Right cardiac atrium (tissue), 5 donors: ENCODE measurements around the gene AMY1C. TPM values are rescaled to one million over a fixed set of nuclear protein-coding genes. Genes with fewer than 3 reads are reported as not detected.

Experiments used
- ATAC-seq, 2 donors: fragments of 200-7000 bp; cut with Tn5 transposase; one replicate each; pipeline versions ENCODE4 v1.8.0 to v1.9.1; 2020; ENCODE audit warnings: moderate library complexity in 2 of 2, mild to moderate bottlenecking in 1 of 2
- DNase-seq, 3 donors: peaks; one replicate each; pipeline ENCODE4 v3.0.0-alpha.2; 2020
- H3K27ac ChIP-seq: one replicate; pipeline ENCODE4 v1.5.1; 2013; ENCODE audit warnings: mild to moderate bottlenecking, low read length, control low read depth, moderate library complexity
- H3K27me3 ChIP-seq: one replicate; pipeline ENCODE4 v1.6.1; 2013; ENCODE audit not compliant: control insufficient read depth, insufficient read depth
- H3K4me1 ChIP-seq: one replicate; pipeline ENCODE4 v1.6.1; 2013; ENCODE audit warnings: low read length; ENCODE audit not compliant: control insufficient read depth, insufficient read depth
- H3K4me3 ChIP-seq: one replicate; pipeline ENCODE4 v1.5.1; 2013; ENCODE audit warnings: low read length, control low read depth
- H3K9me3 ChIP-seq: one replicate; pipeline ENCODE4 v1.6.1; 2013; ENCODE audit warnings: low read length; ENCODE audit not compliant: control insufficient read depth
- WGBS: extraction: QIAGEN DNeasy Blood & Tissue Kit; methylation state at CpG from one replicate; pipeline ENCODE4 v1.1.7; 2013; 5-methylcytosine and 5-hydroxymethylcytosine counted together
- intact Hi-C, 4 donors: fragments of 100-400 bp; cut with DNase I; formaldehyde crosslinking; loops; one replicate each; pipeline versions ENCODE4 v1.11.0 to v1.14.0; 2022 to 2023
- polyA plus RNA-seq: library from polyadenylated mRNA; stranded (reverse); fragments of 200-250 nt; gene quantifications from one replicate; pipeline ENCODE4 v1.2.3, GENCODE V29; 2013
- total RNA-seq, 4 donors: library from RNA; stranded (reverse); fragmentation: NEBNext Ultra II Directional; extraction: Animal tissue kit (Norgen Biotek cat#: 25700); gene quantifications; one replicate each; pipeline ENCODE4 v1.2.1, GENCODE V29; 2021
- donor health status: healthy with polysubstance abuse.
- donor health status: DM: no; HTN: yes; CAD: no.
- donor health status: DM: no; HTN: no; CAD: no.
- donor health status: DM: no; HTN: yes; CAD: no; lungs with severe emphysema.
- donor health status: DM: yes; HTN: yes; CAD: no.

The AMY1C gene
- total and polyA plus RNA-seq, 5 donors, result not detected

- intact Hi-C loops, result no loop called here
- ATAC-seq, result no peak
Measured at GRCh38 chr1:103761896-103762295, 12.2 kb downstream of the AMY1C start.

GRCh38 chr1:103779932-103780331, 30.2 kb downstream of the AMY1C start:
- no peaks in the 10 kb centered on the region for H3K9me3 ChIP-seq
- intact Hi-C loops, result no loop called here
- H3K4me1 ChIP-seq, result no peaks in the 10 kb centered on the region
- DNase-seq (no peak), ATAC-seq (no peak)
- no peak overlapping the region for H3K27ac ChIP-seq
- no peaks in the 10 kb centered on the region for H3K27me3 ChIP-seq
- H3K4me3 ChIP-seq, result no peak overlapping the region

More at GRCh38 chr1:103761896-103762295, 12.2 kb downstream of the AMY1C start:
- DNase-seq, result no peak
- Histone ChIP-seq H3K9me3 (no peaks in the 10 kb centered on the region), H3K4me3 (no peak overlapping the region), H3K4me1 (no peaks in the 10 kb centered on the region), H3K27ac (no peak overlapping the region), H3K27me3 (no peaks in the 10 kb centered on the region)

DNA sequence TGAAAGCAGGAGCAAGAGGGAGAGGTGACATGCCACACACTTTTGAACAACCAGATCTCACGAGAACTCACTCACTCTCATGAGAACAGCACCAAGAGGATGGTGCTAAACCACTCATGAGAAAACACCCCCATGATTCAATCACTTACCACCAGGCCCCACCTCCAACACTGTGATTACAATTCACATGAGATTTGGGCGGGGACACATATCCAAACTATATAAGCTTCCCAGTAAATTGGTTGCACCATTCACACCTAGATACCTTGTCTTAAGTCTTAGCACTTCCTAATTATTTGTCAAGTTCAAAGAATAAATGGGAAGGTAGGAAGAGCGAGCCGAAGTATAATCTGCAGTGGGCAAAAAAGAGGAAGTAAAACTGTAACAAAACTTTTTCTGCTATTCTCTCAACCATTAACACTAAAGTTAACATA, 34.3 kb downstream of the AMY1C start:
- Histone ChIP-seq H3K4me1 (no peaks in the 10 kb centered on the region), H3K9me3 (no peaks in the 10 kb centered on the region), H3K4me3 (no peak overlapping the region), H3K27me3 (no peaks in the 10 kb centered on the region), H3K27ac (no peak overlapping the region)
- intact Hi-C loops, result no loop called here
- ATAC-seq, result no peak
- WGBS, result 50% methylated on average over 4 of the region's 4 CpGs
- no peak for DNase-seq

DNA sequence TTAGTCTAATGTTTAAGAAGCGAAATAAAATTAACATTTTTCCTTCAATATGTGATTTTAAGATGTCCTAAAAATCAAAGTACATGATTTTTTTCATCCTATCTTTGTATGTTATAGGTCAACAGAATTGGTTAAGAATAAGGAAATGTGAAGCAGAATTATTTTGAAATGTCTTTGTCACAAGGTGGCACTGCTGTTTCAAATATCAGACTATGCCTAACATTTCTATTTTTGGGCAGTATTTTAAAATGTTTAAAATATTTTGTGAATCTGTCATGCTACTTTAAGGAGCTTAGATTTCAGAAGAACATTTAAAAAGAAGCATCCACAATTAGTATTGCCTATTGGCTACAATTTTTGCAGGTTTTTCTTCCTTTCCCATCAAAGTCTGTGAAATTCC, 38.7 kb downstream of the AMY1C start:
- WGBS, result 14% methylated on average over 1 of the region's 1 CpG
- H3K27me3 ChIP-seq, result no peaks in the 10 kb centered on the region
- no peak overlapping the region for H3K4me3 ChIP-seq
- DNase-seq (no peak), ATAC-seq (no peak)
- H3K9me3 ChIP-seq, result no peaks in the 10 kb centered on the region
- intact Hi-C loops, result no loop called here
- no peaks in the 10 kb centered on the region for H3K4me1 ChIP-seq
- H3K27ac ChIP-seq, result no peak overlapping the region

DNA sequence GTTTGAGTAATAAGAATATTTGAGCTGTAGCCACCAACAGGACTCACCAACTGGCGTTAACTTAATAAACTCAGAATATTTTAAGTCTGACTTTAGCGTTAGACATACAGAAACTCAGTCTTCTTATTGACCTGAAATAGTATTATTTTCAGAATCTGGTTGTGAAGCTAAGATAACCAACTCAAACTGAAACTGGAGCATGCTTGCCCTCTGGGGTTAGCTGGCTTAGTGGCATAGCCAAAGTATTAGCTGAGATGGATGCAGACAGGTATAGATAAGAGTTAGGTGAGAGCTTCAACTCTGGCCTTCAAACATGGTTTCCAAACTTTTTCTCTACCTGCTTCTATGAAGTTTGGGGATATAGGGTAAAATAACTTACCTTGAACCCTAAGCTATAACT, 40.5 kb downstream of the AMY1C start:
- H3K4me3 ChIP-seq, result no peak overlapping the region
- ATAC-seq, result no peak
- 80% methylated on average over 2 of the region's 2 CpGs for WGBS
- H3K27me3 ChIP-seq, result no peaks in the 10 kb centered on the region
- H3K27ac ChIP-seq, result no peak overlapping the region
- no peaks in the 10 kb centered on the region for H3K4me1 ChIP-seq
- no peak for DNase-seq
- H3K9me3 ChIP-seq, result no peaks in the 10 kb centered on the region
- intact Hi-C loops, result no loop called here

Other genes starting within 250 kb of the AMY1C start
- 10 to 100 TPM; 23.9 to 31.7 (median 27.0) TPM for gene RNPC3, start 224.2 kb upstream of the AMY1C start, total RNA-seq
- gene RNPC3, start 224.2 kb upstream of the AMY1C start, polyA plus RNA-seq, result 26.9 TPM
- 10 to 100 TPM; 27.4 to 43.7 (median 37.4) TPM for gene AMY2B, start 178.3 kb upstream of the AMY1C start, total RNA-seq
- gene AMY2B, start 178.3 kb upstream of the AMY1C start, polyA plus RNA-seq, result 20.8 TPM
- gene AMY2A, start 132.5 kb upstream of the AMY1C start, total RNA-seq, result under 1 TPM in 1 of 4 donors, not detected in 3; 0.36 TPM
- not detected for gene AMY2A, start 132.5 kb upstream of the AMY1C start, polyA plus RNA-seq
- gene AMY1A, start 94.1 kb upstream of the AMY1C start, total RNA-seq, result not detected
- not detected for gene AMY1A, start 94.1 kb upstream of the AMY1C start, polyA plus RNA-seq
- not detected for gene AMY1B, start 53.7 kb upstream of the AMY1C start, total RNA-seq
- not detected for gene AMY1B, start 53.7 kb upstream of the AMY1C start, polyA plus RNA-seq